Measurements from ENCODE around the gene CTR9.

The CTR9 gene

GRCh38 chr11:10762185-10762584 lies 11.1 kb downstream of the CTR9 start:
- DNase-seq (ENCODE audit: low spot score) = peak; percentile 33
- peak; percentile 17 for TF ChIP-seq CTCF (IDR thresholded peaks at IDR 0.05; ENCODE audit: extremely low read depth, insufficient read depth, missing control alignments)
- in situ Hi-C loops (cut with MboI; ENCODE audit: low pct_unique_long_range_greater_than_20kb, low sequenced_read_pairs, unreplicated experiment) = no loop called here

GRCh38 chr11:10762913-10763421 lies 11.9 kb downstream of the CTR9 start:
- in situ Hi-C loops (cut with MboI; ENCODE audit: low pct_unique_long_range_greater_than_20kb, low sequenced_read_pairs, unreplicated experiment) = no loop called here
- TF ChIP-seq CTCF (IDR thresholded peaks at IDR 0.05; ENCODE audit: extremely low read depth, insufficient read depth, missing control alignments) = no peak
- DNase-seq (ENCODE audit: low spot score) = no peak

- no peak for DNase-seq (ENCODE audit: low spot score)
- in situ Hi-C loops (cut with MboI; ENCODE audit: low pct_unique_long_range_greater_than_20kb, low sequenced_read_pairs, unreplicated experiment) = no loop called here
- no peak for TF ChIP-seq CTCF (IDR thresholded peaks at IDR 0.05; ENCODE audit: extremely low read depth, insufficient read depth, missing control alignments)
Observed at GRCh38 chr11:10763766-10764165, 12.7 kb downstream of the CTR9 start.

- in situ Hi-C loops (cut with MboI; ENCODE audit: low pct_unique_long_range_greater_than_20kb, low sequenced_read_pairs, unreplicated experiment) = no loop called here
- no peak for TF ChIP-seq CTCF (IDR thresholded peaks at IDR 0.05; ENCODE audit: extremely low read depth, insufficient read depth, missing control alignments)
- no peak for DNase-seq (ENCODE audit: low spot score)
Observed at GRCh38 chr11:10764412-10764811, 13.4 kb downstream of the CTR9 start.

GRCh38 chr11:10770626-10771254 lies 19.7 kb downstream of the CTR9 start:
- no peak for DNase-seq (ENCODE audit: low spot score)
- peak; percentile 67 for TF ChIP-seq CTCF (IDR thresholded peaks at IDR 0.05; ENCODE audit: extremely low read depth, insufficient read depth, missing control alignments)
- in situ Hi-C loops (cut with MboI; ENCODE audit: low pct_unique_long_range_greater_than_20kb, low sequenced_read_pairs, unreplicated experiment) = no loop called here

GRCh38 chr11:10771457-10771856 lies 20.4 kb downstream of the CTR9 start:
- no peak for DNase-seq (ENCODE audit: low spot score)
- no peak for TF ChIP-seq CTCF (IDR thresholded peaks at IDR 0.05; ENCODE audit: extremely low read depth, insufficient read depth, missing control alignments)
- in situ Hi-C loops (cut with MboI; ENCODE audit: low pct_unique_long_range_greater_than_20kb, low sequenced_read_pairs, unreplicated experiment) = no loop called here
